MCF 10A (cell line): ENCODE measurements around the gene MRAP. TPM values are rescaled to one million over a fixed set of nuclear protein-coding genes. Genes with fewer than 3 reads are reported as not detected.

Experiments used
- BruUV-seq: library from RNA; stranded (reverse); fragments of 400-500 nt; replicated peaks from 2 replicates; lab custom pipeline; 2021; lab: Mats Ljungman, UMichigan
- CTCF ChIA-PET: fragments of 300-600 bp; sonication (Branson Sonifier 250); formaldehyde crosslinking; extraction: SDS; loops from one replicate; lab custom pipeline; 2021; ENCODE audit warnings: antibody characterized with exemption, inconsistent platforms; lab: Yijun Ruan, JAX
- POLR2A ChIA-PET: fragments of 300-600, 350-650 bp; sonication (Branson Sonifier 250); formaldehyde crosslinking; extraction: SDS; loops from one replicate; lab custom pipeline; 2020; ENCODE audit warnings: antibody characterized with exemption, inconsistent platforms; lab: Yijun Ruan, JAX
- DNase-seq: peaks from one replicate; pipeline ENCODE4 v3.0.0-alpha.2; 2018; ENCODE audit not compliant: unreplicated experiment
- H3K27ac Mint-ChIP-seq: one replicate; pipeline ENCODE4 v1.8.0; 2022; ENCODE audit warnings: mild to moderate bottlenecking, low read depth, mixed read lengths; ENCODE audit not compliant: unreplicated experiment
- H3K27me3 Mint-ChIP-seq: one replicate; pipeline ENCODE4 v1.8.0; 2022; ENCODE audit warnings: mixed read lengths; ENCODE audit not compliant: insufficient read depth, unreplicated experiment
- H3K36me3 Mint-ChIP-seq: one replicate; pipeline ENCODE4 v1.8.0; 2022; ENCODE audit warnings: mild to moderate bottlenecking, moderate library complexity, mixed read lengths; ENCODE audit not compliant: insufficient read depth, unreplicated experiment
- H3K4me1 Mint-ChIP-seq: one replicate; pipeline ENCODE4 v1.8.0; 2022; ENCODE audit warnings: mixed read lengths; ENCODE audit not compliant: insufficient read depth, unreplicated experiment
- H3K4me3 Mint-ChIP-seq: one replicate; pipeline ENCODE4 v1.8.0; 2022; ENCODE audit warnings: mild to moderate bottlenecking, moderate library complexity, mixed read lengths; ENCODE audit not compliant: unreplicated experiment
- H3K9me3 Mint-ChIP-seq: one replicate; pipeline ENCODE4 v1.8.0; 2022; ENCODE audit warnings: mixed read lengths; ENCODE audit not compliant: unreplicated experiment
- intact Hi-C: fragments of 100-400 bp; cut with micrococcal nuclease; formaldehyde crosslinking; loops from 2 replicates; pipeline ENCODE4 v1.14.1; 2022
- total RNA-seq: library from RNA; stranded (reverse); gene quantifications from 2 replicates; pipeline ENCODE4 v1.2.3, GENCODE V29; 2022
- TF ChIP-seq, protein P1 (sequence below): fragments of 200-600 bp; IDR thresholded peaks from one replicate; pipeline ENCODE4 v1.8.0; 2022; ENCODE audit warnings: antibody characterized with exemption, mild to moderate bottlenecking; ENCODE audit not compliant: unreplicated experiment

MRAP gene
- total RNA-seq, 1 experiment from 2014 or later = not detected

GRCh38 chr21:32329776-32330175 lies 31.1 kb downstream of the MRAP start:
- H3K27me3 Mint-ChIP-seq = no peaks in the 10 kb centered on the region
- CTCF ChIA-PET = interaction anchor here (0.7 to 1.0 kb wide), 3 partner anchors 36 to 271 kb away, joined by 3 to 7 read pairs (median 4); no protein-coding TSS in a partner anchor
- H3K9me3 Mint-ChIP-seq = no peaks in the 10 kb centered on the region

GRCh38 chr21:32330784-32331311 lies 32.2 kb downstream of the MRAP start:
- no peak for DNase-seq
- H3K36me3 Mint-ChIP-seq = peaks cover 100% of the 10 kb centered on the region
- BruUV-seq = no TSS peak
- CTCF ChIA-PET = interaction anchor here (0.6 to 0.9 kb wide), 2 partner anchors 18 to 270 kb away, joined by 3 to 7 read pairs; no protein-coding TSS in a partner anchor
- H3K9me3 Mint-ChIP-seq = no peaks in the 10 kb centered on the region
- H3K4me3 Mint-ChIP-seq = no peak overlapping the region
- intact Hi-C loops = no loop called here
- TF ChIP-seq, protein P1, sequence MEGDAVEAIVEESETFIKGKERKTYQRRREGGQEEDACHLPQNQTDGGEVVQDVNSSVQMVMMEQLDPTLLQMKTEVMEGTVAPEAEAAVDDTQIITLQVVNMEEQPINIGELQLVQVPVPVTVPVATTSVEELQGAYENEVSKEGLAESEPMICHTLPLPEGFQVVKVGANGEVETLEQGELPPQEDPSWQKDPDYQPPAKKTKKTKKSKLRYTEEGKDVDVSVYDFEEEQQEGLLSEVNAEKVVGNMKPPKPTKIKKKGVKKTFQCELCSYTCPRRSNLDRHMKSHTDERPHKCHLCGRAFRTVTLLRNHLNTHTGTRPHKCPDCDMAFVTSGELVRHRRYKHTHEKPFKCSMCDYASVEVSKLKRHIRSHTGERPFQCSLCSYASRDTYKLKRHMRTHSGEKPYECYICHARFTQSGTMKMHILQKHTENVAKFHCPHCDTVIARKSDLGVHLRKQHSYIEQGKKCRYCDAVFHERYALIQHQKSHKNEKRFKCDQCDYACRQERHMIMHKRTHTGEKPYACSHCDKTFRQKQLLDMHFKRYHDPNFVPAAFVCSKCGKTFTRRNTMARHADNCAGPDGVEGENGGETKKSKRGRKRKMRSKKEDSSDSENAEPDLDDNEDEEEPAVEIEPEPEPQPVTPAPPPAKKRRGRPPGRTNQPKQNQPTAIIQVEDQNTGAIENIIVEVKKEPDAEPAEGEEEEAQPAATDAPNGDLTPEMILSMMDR = no peak
- POLR2A ChIA-PET = no interaction called here
- H3K4me1 Mint-ChIP-seq = no peaks in the 10 kb centered on the region
- H3K27me3 Mint-ChIP-seq = no peaks in the 10 kb centered on the region
- no peak overlapping the region for H3K27ac Mint-ChIP-seq

More at GRCh38 chr21:32329776-32330175, 31.1 kb downstream of the MRAP start:
- no peak for DNase-seq
- Mint-ChIP-seq H3K27ac (no peak overlapping the region), H3K4me3 (no peak overlapping the region), H3K36me3 (peaks cover 100% of the 10 kb centered on the region), H3K4me1 (no peaks in the 10 kb centered on the region)
- POLR2A ChIA-PET = interaction anchor here (0.8 kb wide), 1 partner anchor 25 kb away, joined by 4 read pairs; no protein-coding TSS in a partner anchor
- no TSS peak for BruUV-seq
- intact Hi-C loops = no loop called here
- TF ChIP-seq, protein P1 = no peak

DNA sequence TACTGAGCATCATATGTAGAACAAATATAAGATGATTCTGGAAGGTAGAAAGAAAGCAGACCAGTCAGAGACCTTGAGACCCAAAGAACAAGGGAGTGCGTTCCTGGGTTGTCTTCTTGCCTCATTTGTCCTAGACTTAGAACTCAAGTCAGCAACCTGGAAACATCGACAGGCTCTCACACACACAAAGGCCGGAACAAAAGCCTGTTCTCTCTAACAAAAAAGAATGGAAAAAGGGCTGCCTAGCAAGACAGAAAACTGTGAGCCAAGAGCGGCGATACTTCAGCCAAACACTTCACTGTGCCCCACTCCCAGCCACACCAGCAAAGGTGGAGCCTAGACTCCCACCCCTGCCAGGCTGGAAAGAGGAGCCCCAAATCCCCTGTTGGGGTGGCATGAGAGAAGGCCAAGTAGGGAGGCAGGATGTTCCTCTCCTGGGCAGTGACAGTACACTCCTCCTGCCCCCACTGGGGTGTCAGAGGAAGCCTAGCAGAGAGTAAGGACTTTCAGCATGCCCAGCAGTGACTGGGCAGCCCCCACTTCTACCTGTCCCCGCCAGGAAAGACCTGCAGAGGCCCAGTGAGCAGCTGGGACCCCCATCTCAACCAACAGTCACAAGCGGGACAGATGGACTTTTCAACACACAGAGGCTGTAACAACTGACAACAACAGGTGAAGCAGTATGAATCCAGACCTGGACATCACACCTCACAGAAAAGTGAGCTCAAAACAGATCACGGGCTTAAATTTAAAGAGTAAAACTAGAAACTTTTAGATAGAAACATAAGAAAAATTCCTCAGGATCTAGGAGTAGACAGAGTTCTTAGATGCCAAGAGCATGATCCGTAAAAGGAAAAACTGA lies 33.0 kb downstream of the MRAP start:
- Mint-ChIP-seq H3K4me3 (no peak overlapping the region), H3K4me1 (no peaks in the 10 kb centered on the region), H3K9me3 (no peaks in the 10 kb centered on the region), H3K27me3 (no peaks in the 10 kb centered on the region), H3K36me3 (peaks cover 100% of the 10 kb centered on the region), H3K27ac (no peak overlapping the region)
- intact Hi-C loops = no loop called here
- POLR2A ChIA-PET = no interaction called here
- CTCF ChIA-PET = interaction anchor here (0.5 to 1.0 kb wide), 5 partner anchors 10 to 265 kb away, joined by 3 to 4 read pairs (median 4); no protein-coding TSS in a partner anchor
- TF ChIP-seq, protein P1 = no peak
- no TSS peak for BruUV-seq
- no peak for DNase-seq

GRCh38 chr21:32332463-32332951 lies 33.9 kb downstream of the MRAP start:
- ChIA-PET CTCF (interaction anchor here (0.5 to 1.0 kb wide), 5 partner anchors 9 to 264 kb away, joined by 3 to 4 read pairs (median 4); no protein-coding TSS in a partner anchor), POLR2A (no interaction called here)
- intact Hi-C loops = no loop called here
- Mint-ChIP-seq H3K27ac (no peak overlapping the region), H3K4me3 (no peak overlapping the region), H3K4me1 (no peaks in the 10 kb centered on the region), H3K9me3 (no peaks in the 10 kb centered on the region), H3K36me3 (peaks cover 100% of the 10 kb centered on the region), H3K27me3 (no peaks in the 10 kb centered on the region)
- TF ChIP-seq, protein P1 = no peak
- DNase-seq = no peak
- no TSS peak for BruUV-seq
